Brain microvascular endothelial cell (primary cell): ENCODE results near the gene ZPR1.

Experiments used
- DNase-seq: peaks from one replicate; pipeline ENCODE4 v3.0.0-alpha.2; 2020
- H3K27ac ChIP-seq: fragments of 250-450 bp; sonication (Bioruptor Pico); 2 replicates; pipeline ENCODE4 v1.5.1; 2020; ENCODE audit warnings: mild to moderate bottlenecking, moderate library complexity
- H3K27me3 ChIP-seq: fragments of 250-450 bp; sonication (Bioruptor Pico); replicated peaks from 2 replicates; pipeline ENCODE4 v1.5.1; 2020; ENCODE audit warnings: mild to moderate bottlenecking
- H3K36me3 ChIP-seq: fragments of 250-450 bp; sonication (Bioruptor Pico); replicated peaks from 2 replicates; pipeline ENCODE4 v1.5.1; 2020; ENCODE audit warnings: mild to moderate bottlenecking
- H3K4me3 ChIP-seq: 2 replicates; pipeline ENCODE4 v1.5.1; 2011; ENCODE audit warnings: low read depth, mild to moderate bottlenecking, control low read depth, low read length, moderate library complexity
- in situ Hi-C: cut with HindIII; loops from 2 replicates; pipeline ENCODE4 v1.10.0; 2017; ENCODE audit warnings: low sequenced_read_pairs, low pct_ligation_motif_present
- TF ChIP-seq, protein P1 (sequence below): IDR thresholded peaks from 2 replicates; pipeline ENCODE4 v1.5.1; 2011; ENCODE audit warnings: low read depth, mild to moderate bottlenecking, moderate library complexity, low read length, control low read depth, inconsistent platforms; ENCODE audit errors: missing control alignments

Gene ZPR1

DNA sequence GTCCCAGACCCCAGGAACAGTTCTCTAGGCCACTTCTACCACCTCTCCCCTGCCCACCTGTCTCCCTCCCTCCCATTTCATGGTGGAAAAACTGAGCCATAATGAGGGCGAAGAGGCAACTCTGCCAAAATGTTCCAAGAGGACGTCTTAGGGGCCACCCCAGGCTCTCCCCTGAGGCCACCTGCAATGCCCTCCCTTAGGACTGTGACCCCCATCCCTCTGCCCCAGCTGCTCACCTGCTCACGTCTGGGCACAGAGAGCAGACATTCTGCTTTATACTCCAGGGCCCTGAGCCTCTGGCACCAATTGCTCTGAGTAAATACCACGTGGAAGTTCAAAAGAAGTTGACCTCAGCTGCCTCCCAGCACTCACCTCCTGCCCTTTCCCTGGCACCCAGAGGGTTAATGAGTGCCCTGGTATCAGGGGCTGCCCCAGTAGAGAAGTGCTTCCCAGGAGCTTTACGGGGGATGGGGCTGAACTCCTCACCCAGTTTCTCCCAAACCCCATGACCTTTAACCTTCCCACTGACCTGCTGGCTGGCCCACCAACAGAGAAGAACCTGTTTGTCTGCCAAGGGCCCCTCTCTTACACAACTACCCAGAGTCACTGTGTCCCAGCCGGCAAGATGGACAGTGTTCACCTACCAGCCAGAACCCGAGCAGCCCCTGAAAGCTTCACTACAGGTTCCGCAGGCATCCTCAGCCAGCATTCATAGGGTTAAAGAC lies 4.5 kb upstream of the ZPR1 start:
- H3K27ac ChIP-seq: no peak overlapping the region
- TF ChIP-seq, protein P1, sequence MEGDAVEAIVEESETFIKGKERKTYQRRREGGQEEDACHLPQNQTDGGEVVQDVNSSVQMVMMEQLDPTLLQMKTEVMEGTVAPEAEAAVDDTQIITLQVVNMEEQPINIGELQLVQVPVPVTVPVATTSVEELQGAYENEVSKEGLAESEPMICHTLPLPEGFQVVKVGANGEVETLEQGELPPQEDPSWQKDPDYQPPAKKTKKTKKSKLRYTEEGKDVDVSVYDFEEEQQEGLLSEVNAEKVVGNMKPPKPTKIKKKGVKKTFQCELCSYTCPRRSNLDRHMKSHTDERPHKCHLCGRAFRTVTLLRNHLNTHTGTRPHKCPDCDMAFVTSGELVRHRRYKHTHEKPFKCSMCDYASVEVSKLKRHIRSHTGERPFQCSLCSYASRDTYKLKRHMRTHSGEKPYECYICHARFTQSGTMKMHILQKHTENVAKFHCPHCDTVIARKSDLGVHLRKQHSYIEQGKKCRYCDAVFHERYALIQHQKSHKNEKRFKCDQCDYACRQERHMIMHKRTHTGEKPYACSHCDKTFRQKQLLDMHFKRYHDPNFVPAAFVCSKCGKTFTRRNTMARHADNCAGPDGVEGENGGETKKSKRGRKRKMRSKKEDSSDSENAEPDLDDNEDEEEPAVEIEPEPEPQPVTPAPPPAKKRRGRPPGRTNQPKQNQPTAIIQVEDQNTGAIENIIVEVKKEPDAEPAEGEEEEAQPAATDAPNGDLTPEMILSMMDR: no peak
- H3K36me3 ChIP-seq: no peaks in the 10 kb centered on the region
- in situ Hi-C loops: no loop called here
- no peak for DNase-seq
- no peak overlapping the region for H3K4me3 ChIP-seq
- H3K27me3 ChIP-seq: no peaks in the 10 kb centered on the region

DNA sequence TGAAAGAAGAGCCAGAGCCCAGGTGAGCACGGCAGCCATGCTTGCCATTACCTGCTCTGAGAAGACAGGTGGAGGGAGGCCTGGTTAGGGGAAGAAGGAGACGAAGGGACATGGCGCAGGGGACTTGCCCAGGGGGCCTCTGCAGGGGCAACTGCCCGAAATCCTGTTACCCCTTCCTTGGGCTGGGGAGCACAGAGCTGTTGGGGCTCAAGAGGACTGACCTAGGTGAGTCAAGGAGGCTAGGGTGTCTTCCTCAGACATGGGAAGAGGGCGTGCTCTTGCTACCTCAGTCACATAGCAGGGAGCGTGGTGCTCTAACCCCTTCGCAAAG lies 4.0 kb upstream of the ZPR1 start, which contains the start of gene APOA5:
APOA5 (minus strand) TSS at position 67 of the 331 bp plus-strand sequence; CDS start at position 48, 19 bp downstream.
- in situ Hi-C loops: no loop called here
- no peak within 1 kb of the TSS for H3K27ac ChIP-seq
- H3K4me3 ChIP-seq: peak within 1 kb of the TSS; percentile 12
- H3K27me3 ChIP-seq: no peaks in the 10 kb centered on the region
- TF ChIP-seq, protein P1: no peak
- H3K36me3 ChIP-seq: no peaks in the 10 kb centered on the region
- DNase-seq: no peak

DNA sequence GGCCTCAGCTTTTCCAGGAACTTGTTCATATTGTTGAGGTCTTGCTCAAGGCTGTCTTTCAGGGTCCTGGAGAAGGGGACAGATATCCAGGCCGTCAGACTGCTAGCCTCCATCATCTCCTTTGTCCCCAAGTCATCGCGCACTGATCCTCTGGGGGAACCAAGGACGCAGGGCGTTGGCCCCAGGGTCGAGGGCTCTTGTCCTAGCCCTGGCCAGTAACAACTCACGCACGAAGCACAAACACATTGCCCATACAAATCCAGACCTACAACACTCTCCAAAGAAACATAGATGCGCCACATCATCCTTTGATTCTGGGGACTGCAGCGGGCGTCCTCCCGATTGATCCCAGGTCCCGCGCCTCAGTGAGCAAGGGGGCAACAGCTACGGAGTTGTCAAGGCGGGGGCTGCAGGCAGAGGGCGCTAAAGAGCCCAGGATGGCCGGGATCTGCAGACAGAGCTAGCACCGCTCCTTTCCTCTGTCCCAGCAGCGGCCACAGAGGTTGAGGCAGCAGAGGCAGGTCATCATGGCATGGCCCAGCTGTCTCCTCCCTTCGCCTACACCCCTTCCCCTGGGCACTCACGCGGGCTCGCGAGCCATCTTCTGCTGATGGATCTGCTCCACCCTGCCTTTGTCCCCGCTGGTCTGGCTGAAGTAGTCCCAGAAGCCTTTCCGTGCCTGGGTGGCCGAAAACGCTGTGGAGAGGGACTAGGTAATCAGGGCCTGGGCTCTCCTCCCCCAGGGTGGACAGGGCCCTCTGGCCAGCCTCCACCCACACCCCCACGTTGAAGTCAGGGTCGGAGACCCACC lies 3.4 kb upstream of the ZPR1 start:
- H3K27ac ChIP-seq: no peak overlapping the region
- H3K4me3 ChIP-seq: peak overlapping the region; percentile 12
- peaks cover 4% of the 10 kb centered on the region for H3K36me3 ChIP-seq
- no peaks in the 10 kb centered on the region for H3K27me3 ChIP-seq
- DNase-seq: peak; percentile 53
- in situ Hi-C loops: no loop called here
- TF ChIP-seq, protein P1: peak; percentile 97

DNA sequence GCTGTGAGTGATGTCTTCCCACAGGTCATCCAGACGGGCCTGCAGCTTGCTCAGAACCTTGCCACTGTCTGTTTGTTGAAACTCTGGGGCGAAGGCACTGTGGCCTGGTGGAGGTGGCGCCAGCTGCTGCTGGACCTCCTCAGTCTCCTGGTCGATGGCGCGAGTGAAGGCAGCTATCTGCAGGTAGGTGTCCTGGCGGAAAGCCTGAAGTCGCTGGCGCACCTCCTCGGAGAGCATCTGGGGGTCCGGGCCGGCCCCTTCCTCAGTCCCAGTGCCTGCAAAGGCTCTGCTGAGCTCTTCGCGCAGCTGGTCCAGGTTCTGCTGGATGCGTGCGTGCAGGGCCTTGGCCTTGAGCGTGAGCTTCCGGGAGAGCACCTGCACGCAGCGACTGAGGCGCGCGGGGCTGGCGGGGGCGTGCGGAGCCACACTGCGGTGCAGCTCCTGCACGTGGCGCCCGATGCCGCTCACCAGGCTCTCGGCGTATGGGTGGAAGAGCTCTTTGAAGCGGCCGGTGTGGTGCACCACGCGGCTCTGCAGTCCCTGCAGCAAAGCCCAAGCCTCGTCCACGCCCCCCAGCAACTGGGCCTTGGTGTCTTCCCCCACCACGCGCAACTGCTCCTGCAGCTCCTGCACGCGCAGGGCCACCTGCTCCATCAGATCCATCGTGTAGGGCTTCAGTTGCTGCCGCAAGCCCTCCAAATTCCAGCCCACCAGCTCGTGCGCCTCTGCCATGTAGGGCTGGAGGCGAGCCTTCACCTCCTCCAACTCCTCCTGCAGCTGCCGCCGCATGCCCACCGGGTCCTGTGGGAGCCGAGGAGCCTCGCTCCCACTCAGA lies 2.6 kb upstream of the ZPR1 start:
- DNase-seq: no peak
- peaks cover 12% of the 10 kb centered on the region for H3K36me3 ChIP-seq
- in situ Hi-C loops: no loop called here
- TF ChIP-seq, protein P1: no peak
- no peaks in the 10 kb centered on the region for H3K27me3 ChIP-seq
- H3K4me3 ChIP-seq: no peak overlapping the region
- H3K27ac ChIP-seq: no peak overlapping the region

DNA sequence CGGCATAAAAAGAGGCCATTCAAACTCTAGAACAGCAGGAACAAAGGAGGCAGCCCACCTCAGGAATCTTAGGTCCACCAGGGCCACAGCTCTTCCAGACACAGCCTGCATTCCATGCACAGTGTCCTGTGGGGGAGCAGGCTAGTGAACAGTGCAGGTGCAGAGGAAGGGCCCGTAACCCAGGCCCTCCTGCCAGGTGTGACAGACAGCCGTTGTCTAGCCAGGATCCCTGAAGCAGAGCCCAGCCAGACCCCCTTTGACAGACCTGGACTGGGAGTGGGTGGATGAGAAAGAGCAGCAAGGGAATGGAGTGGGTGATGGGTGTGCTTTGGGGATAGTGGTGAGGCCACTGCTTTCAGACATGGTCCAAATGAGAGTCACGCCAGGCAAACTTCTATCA lies 1.2 kb upstream of the ZPR1 start:
- Histone ChIP-seq H3K27ac (no peak overlapping the region), H3K36me3 (peaks cover 26% of the 10 kb centered on the region), H3K27me3 (no peaks in the 10 kb centered on the region), H3K4me3 (no peak overlapping the region)
- TF ChIP-seq, protein P1: no peak
- in situ Hi-C loops: no loop called here
- no peak for DNase-seq
